HEK293T (cell line): ENCODE data around the gene OR10A2.

Experiments
- CTCF ChIA-PET: fragments of 350-600 bp; formaldehyde crosslinking; extraction: SDS; loops from one replicate; lab custom pipeline; 2021; ENCODE audit warnings: antibody characterized with exemption, inconsistent platforms; lab: Yijun Ruan, JAX
- POLR2A ChIA-PET: fragments of 350-600 bp; formaldehyde crosslinking; extraction: SDS; loops from one replicate; lab custom pipeline; 2020; ENCODE audit warnings: antibody characterized with exemption, inconsistent platforms; lab: Yijun Ruan, JAX
- DNase-seq: peaks from one replicate; pipeline ENCODE4 v3.0.0; 2012; ENCODE audit warnings: mixed read lengths; ENCODE audit errors: extremely low spot score
- ARNT ChIP-seq: fragments of 450-650 bp; IDR thresholded peaks from 2 replicates; pipeline ENCODE4 v1.6.1; 2017; ENCODE audit warnings: mild to moderate bottlenecking
- BHLHE40 ChIP-seq: fragments of 450-650 bp; IDR thresholded peaks from 2 replicates; pipeline ENCODE4 v1.6.1; 2016; ENCODE audit warnings: mild to moderate bottlenecking, moderate library complexity, borderline replicate concordance
- CTBP1 ChIP-seq: fragments of 450-650 bp; IDR thresholded peaks from 2 replicates; pipeline ENCODE4 v1.6.1; 2016; ENCODE audit warnings: borderline replicate concordance
- ELF4 ChIP-seq: fragments of 450-650 bp; IDR thresholded peaks from 2 replicates; pipeline ENCODE4 v1.6.1; 2017; ENCODE audit warnings: antibody characterized with exemption
- FOXA1 ChIP-seq: fragments of 450-650 bp; IDR thresholded peaks from 2 replicates; pipeline ENCODE4 v1.6.1; 2016; ENCODE audit warnings: mild to moderate bottlenecking
- FOXK2 ChIP-seq: fragments of 450-650 bp; IDR thresholded peaks from 2 replicates; pipeline ENCODE4 v1.6.1; 2016; ENCODE audit warnings: mild to moderate bottlenecking
- FOXM1 ChIP-seq: fragments of 450-650 bp; IDR thresholded peaks from 2 replicates; pipeline ENCODE4 v1.6.1; 2017; ENCODE audit warnings: mild to moderate bottlenecking, borderline replicate concordance
- HDGF ChIP-seq: fragments of 450-650 bp; IDR thresholded peaks from 2 replicates; pipeline ENCODE4 v1.6.1; 2017; ENCODE audit warnings: antibody characterized with exemption, borderline replicate concordance
- L3MBTL2 ChIP-seq: fragments of 450-650 bp; conservative IDR thresholded peaks from 2 replicates; pipeline ENCODE4 v1.6.1; 2016; ENCODE audit warnings: mild to moderate bottlenecking
- LEF1 ChIP-seq: fragments of 450-650 bp; IDR thresholded peaks from 2 replicates; pipeline ENCODE4 v1.6.1; 2017; ENCODE audit warnings: mild to moderate bottlenecking, borderline replicate concordance
- NFRKB ChIP-seq: fragments of 450-650 bp; IDR thresholded peaks from 2 replicates; pipeline ENCODE4 v1.6.1; 2016; ENCODE audit warnings: mild to moderate bottlenecking, moderate library complexity
- PKNOX1 ChIP-seq: fragments of 450-650 bp; IDR thresholded peaks from 2 replicates; pipeline ENCODE4 v1.6.1; 2016
- SP1 ChIP-seq: fragments of 450-650 bp; IDR thresholded peaks from 2 replicates; pipeline ENCODE4 v1.6.1; 2017
- SUZ12 ChIP-seq: fragments of 450-650 bp; IDR thresholded peaks from 2 replicates; pipeline ENCODE4 v1.6.1; 2016; ENCODE audit warnings: mild to moderate bottlenecking
- TARDBP ChIP-seq: fragments of 450-650 bp; IDR thresholded peaks from 2 replicates; pipeline ENCODE4 v1.6.1; 2016
- ZNF384 ChIP-seq: fragments of 450-650 bp; IDR thresholded peaks from 2 replicates; pipeline ENCODE4 v1.6.1; 2016

OR10A2 gene

GRCh38 chr11:6862961-6863360 lies at the start of gene OR10A2:
OR10A2 (plus strand) TSS chr11:6863057; CDS start chr11:6869755, 6,698 bp downstream.
- CTCF ChIA-PET = no interaction called here
- DNase-seq = no peak
- TF ChIP-seq HDGF (no peak), L3MBTL2 (no peak), ZNF384 (no peak), NFRKB (no peak), CTBP1 (no peak), TARDBP (no peak), ARNT (no peak), FOXA1 (no peak), PKNOX1 (no peak), FOXK2 (no peak)
- POLR2A ChIA-PET = no interaction called here

- POLR2A ChIA-PET = no interaction called here
- CTCF ChIA-PET = interaction anchor here (1.9 kb wide), 1 partner anchor 12 kb away, joined by 29 read pairs; no protein-coding TSS in a partner anchor
- no peak for DNase-seq
- TF ChIP-seq PKNOX1 = no peak
- no peak for TF ChIP-seq SP1
- TF ChIP-seq SUZ12 = no peak
- no peak for TF ChIP-seq BHLHE40
- TF ChIP-seq TARDBP = no peak
- no peak for TF ChIP-seq NFRKB
- no peak for TF ChIP-seq FOXK2
- TF ChIP-seq HDGF = no peak
- TF ChIP-seq ARNT = no peak
- TF ChIP-seq CTBP1 = no peak
- TF ChIP-seq FOXM1 = no peak
Measured at GRCh38 chr11:6813656-6814055, 49.2 kb upstream of the OR10A2 start.

- TF ChIP-seq LEF1 = no peak
- no peak for TF ChIP-seq ELF4
- TF ChIP-seq HDGF = no peak
- TF ChIP-seq L3MBTL2 = no peak
- TF ChIP-seq TARDBP = no peak
- no peak for TF ChIP-seq ZNF384
- TF ChIP-seq ARNT = no peak
- no peak for TF ChIP-seq SUZ12
- no peak for TF ChIP-seq FOXM1
- no peak for TF ChIP-seq PKNOX1
- DNase-seq = no peak
- ChIA-PET POLR2A (no interaction called here), CTCF (no interaction called here)
Measured at GRCh38 chr11:6817694-6818093, 45.2 kb upstream of the OR10A2 start.

GRCh38 chr11:6818967-6819366 lies 43.9 kb upstream of the OR10A2 start:
- ChIA-PET POLR2A (no interaction called here), CTCF (no interaction called here)
- TF ChIP-seq L3MBTL2 (no peak), ZNF384 (no peak), LEF1 (no peak), ELF4 (no peak), HDGF (no peak)
- no peak for DNase-seq

GRCh38 chr11:6824136-6824823 lies 38.6 kb upstream of the OR10A2 start:
- CTCF ChIA-PET = interaction anchor here (0.6 to 4.6 kb wide), 3 partner anchors 12 to 286 kb away, joined by 3 to 29 read pairs (median 3); no protein-coding TSS in a partner anchor
- POLR2A ChIA-PET = no interaction called here

GRCh38 chr11:6825231-6825744 lies 37.6 kb upstream of the OR10A2 start:
- no peak for DNase-seq
- TF ChIP-seq ZNF384 = no peak
- no peak for TF ChIP-seq NFRKB
- TF ChIP-seq LEF1 = no peak
- TF ChIP-seq HDGF = no peak
- TF ChIP-seq L3MBTL2 = no peak
- TF ChIP-seq TARDBP = no peak
- no peak for TF ChIP-seq CTBP1
- no peak for TF ChIP-seq ARNT
- no peak for TF ChIP-seq ELF4
- ChIA-PET CTCF (interaction anchor here (4.6 kb wide), 1 partner anchor 13 kb away, joined by 29 read pairs; no protein-coding TSS in a partner anchor), POLR2A (no interaction called here)

More at GRCh38 chr11:6824136-6824823, 38.6 kb upstream of the OR10A2 start:
- no peak for TF ChIP-seq FOXK2
- TF ChIP-seq SP1 = no peak
- TF ChIP-seq BHLHE40 = no peak
- TF ChIP-seq FOXM1 = no peak
- TF ChIP-seq SUZ12 = no peak
- TF ChIP-seq L3MBTL2 = no peak
- TF ChIP-seq LEF1 = no peak
- no peak for TF ChIP-seq ARNT
- no peak for TF ChIP-seq CTBP1
- no peak for TF ChIP-seq TARDBP
- TF ChIP-seq FOXA1 = no peak
- TF ChIP-seq NFRKB = no peak
- no peak for TF ChIP-seq HDGF
- no peak for DNase-seq
